Measurements from ENCODE around the gene STOML2.

- TF ChIP-seq EP300 (IDR thresholded peaks at IDR 0.05) = no peak
- no peak for TF ChIP-seq CTCF (IDR thresholded peaks at IDR 0.05)
- TF ChIP-seq POLR2A (IDR thresholded peaks at IDR 0.05) = no peak
These were observed 11.3 kb upstream of the STOML2 start for GRCh38 chr9:35114113-35114839.

Data from sigmoid colon (tissue), 4 donors.